Esophagus squamous epithelium (tissue), 5 donors: Measurements from ENCODE around the gene PDXDC1. TPM values are rescaled to one million over a fixed set of nuclear protein-coding genes. Genes with fewer than 3 reads are reported as not detected.
A peak's percentile ranks its signal among the peaks of the same experiment; 100 is the strongest.

Source experiments
- DNase-seq: peaks from one replicate; lab custom pipeline; 2025; lab: John Stamatoyannopoulos, UW
- H3K27ac ChIP-seq, 4 donors: fragments of 200-600 bp; sonication (generic); one replicate each; pipeline ENCODE4 v1.5.1; 2016 to 2019; ENCODE audit warnings: mild to moderate bottlenecking in 1 of 4
- H3K27me3 ChIP-seq, 4 donors: fragments of 200-600 bp; sonication (generic); 1 replicate in 3 of 4; 2 replicates in 1 of 4; pipeline versions ENCODE4 v1.5.1 to v1.6.0; 2017 to 2021; ENCODE audit warnings: antibody characterized with exemption in 1 of 4
- H3K36me3 ChIP-seq, 3 donors: fragments of 200-600 bp; sonication (generic); one replicate each; pipeline ENCODE4 v1.5.1; 2016 to 2019
- H3K4me1 ChIP-seq, 3 donors: fragments of 200-600 bp; sonication (generic); one replicate each; pipeline ENCODE4 v1.5.1; 2017 to 2019
- H3K4me3 ChIP-seq, 4 donors: fragments of 200-600 bp; sonication (generic); 1 replicate in 3 of 4; 2 replicates in 1 of 4; pipeline ENCODE4 v1.5.1; 2016 to 2019; ENCODE audit warnings: mild to moderate bottlenecking in 2 of 4, moderate library complexity in 1 of 4
- H3K9me3 ChIP-seq, 3 donors: fragments of 200-600 bp; sonication (generic); one replicate each; pipeline ENCODE4 v1.5.1; 2016 to 2019
- CTCF ChIP-seq, 6 experiments: fragments of 450-650 bp in 4 of 6; fragments of 200-600 bp in 2 of 6; sonication (generic) in 2 of 6; IDR thresholded peaks; one replicate each; pipeline ENCODE4 v1.5.1; 2016 to 2019; ENCODE audit warnings: antibody characterized with exemption in 6 of 6, mild to moderate bottlenecking in 4 of 6, moderate library complexity in 4 of 6
- POLR2A ChIP-seq, 4 donors: fragments of 450-650 bp; IDR thresholded peaks; one replicate each; pipeline ENCODE4 v1.6.1; 2017; ENCODE audit warnings: antibody characterized with exemption in 4 of 4, mild to moderate bottlenecking in 4 of 4, moderate library complexity in 3 of 4
- WGBS, 2 donors: methylation state at CpG; one replicate each; pipeline ENCODE4 v1.1.5; 2018; 5-methylcytosine and 5-hydroxymethylcytosine counted together
- intact Hi-C: fragments of 100-400 bp; cut with DNase I; formaldehyde crosslinking; loops from one replicate; pipeline ENCODE4 v1.15.0; 2022
- total RNA-seq, 4 donors: library from RNA; depleted of rRNA; stranded (reverse); fragments of >200 nt; gene quantifications; one replicate each; pipeline ENCODE4 v1.1.0, GENCODE V29; 2016
- donor health status: DM: yes; HTN: yes; CAD: no.

The PDXDC1 gene
- total RNA-seq, 4 donors from 2014 or later, result 40.3 to 76.5 (median 53.9) TPM

- no peaks in the 10 kb centered on the region for H3K27me3 ChIP-seq
- TF ChIP-seq CTCF (IDR thresholded peaks at IDR 0.05), result no peak
- H3K4me3 ChIP-seq, result no peak overlapping the region
- H3K4me1 ChIP-seq, result peaks cover 0 to 5% (median 0%) of the 10 kb centered on the region in 3 donors
- no peaks in the 10 kb centered on the region for H3K9me3 ChIP-seq
- no peak for DNase-seq
- intact Hi-C loops, result no loop called here
- H3K27ac ChIP-seq, result peak overlapping the region in 2 of 4 donors; percentile 18 to 47
- 78 to 83% methylated on average over 10 to 14 of the region's 23 CpGs for WGBS, 2 donors
- peaks cover 42 to 99% (median 61%) of the 10 kb centered on the region in 3 donors for H3K36me3 ChIP-seq
These were observed 59.7 kb downstream of the PDXDC1 start for GRCh38 chr16:15034266-15035162.

- no peak for TF ChIP-seq POLR2A (IDR thresholded peaks at IDR 0.05)
- TF ChIP-seq CTCF (IDR thresholded peaks at IDR 0.05), result no peak
- H3K27ac ChIP-seq, result peak overlapping the region in 2 of 4 donors; percentile 18 to 47
- H3K4me1 ChIP-seq, result no peaks in the 10 kb centered on the region
- H3K36me3 ChIP-seq, result peaks cover 42 to 99% (median 64%) of the 10 kb centered on the region in 3 donors
- intact Hi-C loops, result no loop called here
- H3K4me3 ChIP-seq, result no peak overlapping the region
- WGBS, 2 donors, result 73 to 83% methylated on average over 10 to 14 of the region's 15 CpGs
- no peaks in the 10 kb centered on the region for H3K27me3 ChIP-seq
- DNase-seq, result no peak
- no peaks in the 10 kb centered on the region for H3K9me3 ChIP-seq
These were observed 60.4 kb downstream of the PDXDC1 start for GRCh38 chr16:15035163-15035729.

GRCh38 chr16:15037003-15037402, 62.2 kb downstream of the PDXDC1 start:
- TF ChIP-seq POLR2A (IDR thresholded peaks at IDR 0.05) (no peak), CTCF (IDR thresholded peaks at IDR 0.05) (no peak)
- intact Hi-C loops, result no loop called here
- 79 to 85% methylated on average over 9 to 10 of the region's 10 CpGs for WGBS, 2 donors
- Histone ChIP-seq H3K9me3 (no peaks in the 10 kb centered on the region), H3K27ac (no peak overlapping the region), H3K4me3 (no peak overlapping the region), H3K36me3 (peaks cover 38 to 97% (median 58%) of the 10 kb centered on the region in 3 donors), H3K4me1 (peaks cover 0 to 10% (median 7%) of the 10 kb centered on the region in 3 donors), H3K27me3 (no peaks in the 10 kb centered on the region)
- DNase-seq, result no peak

- no peak for TF ChIP-seq POLR2A (IDR thresholded peaks at IDR 0.05)
- no peak for TF ChIP-seq CTCF (IDR thresholded peaks at IDR 0.05)
- WGBS, 2 donors, result 85 to 88% methylated on average over 4 of the region's 4 CpGs
- Histone ChIP-seq H3K9me3 (no peaks in the 10 kb centered on the region), H3K4me1 (peaks cover 0 to 15% (median 11%) of the 10 kb centered on the region in 3 donors), H3K27me3 (no peaks in the 10 kb centered on the region), H3K36me3 (peaks cover 31 to 89% (median 56%) of the 10 kb centered on the region in 3 donors), H3K4me3 (no peak overlapping the region), H3K27ac (no peak overlapping the region)
- no peak for DNase-seq
- intact Hi-C loops, result no loop called here
These were observed 62.9 kb downstream of the PDXDC1 start for GRCh38 chr16:15037745-15038144.

- peaks cover 0 to 15% (median 11%) of the 10 kb centered on the region in 3 donors for H3K4me1 ChIP-seq
- no peaks in the 10 kb centered on the region for H3K27me3 ChIP-seq
- no peaks in the 10 kb centered on the region for H3K9me3 ChIP-seq
- no peak overlapping the region for H3K27ac ChIP-seq
- intact Hi-C loops, result no loop called here
- H3K4me3 ChIP-seq, result no peak overlapping the region
- peaks cover 23 to 87% (median 47%) of the 10 kb centered on the region in 3 donors for H3K36me3 ChIP-seq
- WGBS, 2 donors, result 81 to 85% methylated on average over 8 to 9 of the region's 9 CpGs
- no peak for DNase-seq
- no peak for TF ChIP-seq POLR2A (IDR thresholded peaks at IDR 0.05)
- no peak for TF ChIP-seq CTCF (IDR thresholded peaks at IDR 0.05)
These were observed 63.9 kb downstream of the PDXDC1 start for GRCh38 chr16:15038689-15039088.
